NCI-H1092 (cell line): Measurements from ENCODE around the gene EGR1.
"Not testable (repeated sequence)": the region's sequence is repeated elsewhere in the genome, so short reads cannot be mapped to it uniquely, and the experiment has no call there.

Experiments
- DNase-seq: peaks from one replicate; lab custom pipeline; 2025; lab: John Stamatoyannopoulos, UW

Gene EGR1

GRCh38 chr5:138507485-138507884 is 42.2 kb downstream of the EGR1 start:
- not testable (repeated sequence) for DNase-seq

GRCh38 chr5:138508958-138509357 is 43.7 kb downstream of the EGR1 start:
- DNase-seq: no peak

- no peak for DNase-seq
Observed at GRCh38 chr5:138514021-138514420, 48.7 kb downstream of the EGR1 start.

GRCh38 chr5:138515556-138516245 is 50.4 kb downstream of the EGR1 start:
- no peak for DNase-seq

- no peak for DNase-seq
Observed at GRCh38 chr5:138517437-138517836, 52.2 kb downstream of the EGR1 start.
